ENCODE results near the gene ST7. TPM values are rescaled to one million over a fixed set of nuclear protein-coding genes. Genes with fewer than 3 reads are reported as not detected.
A peak's percentile ranks its signal among the peaks of the same experiment; 100 is the strongest.
"Not testable (repeated sequence)": the region's sequence is repeated elsewhere in the genome, so short reads cannot be mapped to it uniquely, and the experiment has no call there.

ST7 gene
- total and polyA plus RNA-seq, 5 donors from 2014 or later: 7.3 to 15.5 (median 9.9) TPM

GRCh38 chr7:116924741-116925140 is 28.6 kb upstream of the ST7 start:
- Mint-ChIP-seq H3K36me3 (peaks cover 8% of the 10 kb centered on the region), H3K27me3 (peaks cover 11% of the 10 kb centered on the region), H3K9me3 (no peaks in the 10 kb centered on the region), H3K4me1 (peaks cover 0 to 5% (median 0%) of the 10 kb centered on the region in 4 donors), H3K4me3 (no peak overlapping the region), H3K27ac (peak overlapping the region in 1 of 3 donors; percentile 48)
- Histone ChIP-seq H3K27me3 (ENCODE audit: control insufficient read depth, insufficient read depth, low read length) (no peaks in the 10 kb centered on the region), H3K27ac (ENCODE audit: insufficient read depth, low read length, poor library complexity, severe bottlenecking) (no peak overlapping the region), H3K4me3 (ENCODE audit: low read depth, low read length) (no peak overlapping the region), H3K4me1 (ENCODE audit: control insufficient read depth, insufficient read depth, low read length, poor library complexity, severe bottlenecking) (no peaks in the 10 kb centered on the region), H3K36me3 (ENCODE audit: control insufficient read depth, insufficient read depth, low read length) (no peaks in the 10 kb centered on the region), H3K9me3 (ENCODE audit: control insufficient read depth in 2 of 2, low read length in 2 of 2) (no peaks in the 10 kb centered on the region)
- ATAC-seq (ENCODE audit: low read depth in 2 of 2) (no peak), DNase-seq (no peak)

GRCh38 chr7:116929021-116929420 is 24.3 kb upstream of the ST7 start:
- Mint-ChIP-seq H3K27me3 (peaks cover 11% of the 10 kb centered on the region), H3K27ac (no peak overlapping the region), H3K4me3 (no peak overlapping the region), H3K4me1 (peaks cover 0 to 7% (median 3%) of the 10 kb centered on the region in 4 donors), H3K36me3 (no peaks in the 10 kb centered on the region), H3K9me3 (no peaks in the 10 kb centered on the region)
- ATAC-seq (ENCODE audit: low read depth in 2 of 2) (no peak), DNase-seq (no peak)
- H3K27me3 ChIP-seq (ENCODE audit: control insufficient read depth, insufficient read depth, low read length): peaks cover 1% of the 10 kb centered on the region
- H3K4me1 ChIP-seq (ENCODE audit: control insufficient read depth, insufficient read depth, low read length, poor library complexity, severe bottlenecking): peaks cover 5% of the 10 kb centered on the region
- no peak overlapping the region for H3K27ac ChIP-seq (ENCODE audit: insufficient read depth, low read length, poor library complexity, severe bottlenecking)
- no peaks in the 10 kb centered on the region for H3K36me3 ChIP-seq (ENCODE audit: control insufficient read depth, insufficient read depth, low read length)
- H3K4me3 ChIP-seq (ENCODE audit: low read depth, low read length): no peak overlapping the region
- H3K9me3 ChIP-seq (ENCODE audit: control insufficient read depth in 2 of 2, low read length in 2 of 2): no peaks in the 10 kb centered on the region

GRCh38 chr7:116929914-116930913 is 23.1 kb upstream of the ST7 start:
- Histone ChIP-seq H3K4me1 (ENCODE audit: control insufficient read depth, insufficient read depth, low read length, poor library complexity, severe bottlenecking) (peaks cover 5% of the 10 kb centered on the region), H3K36me3 (ENCODE audit: control insufficient read depth, insufficient read depth, low read length) (no peaks in the 10 kb centered on the region), H3K4me3 (ENCODE audit: low read depth, low read length) (peak overlapping the region; percentile 30), H3K27ac (ENCODE audit: insufficient read depth, low read length, poor library complexity, severe bottlenecking) (no peak overlapping the region), H3K9me3 (ENCODE audit: control insufficient read depth in 2 of 2, low read length in 2 of 2) (no peaks in the 10 kb centered on the region), H3K27me3 (ENCODE audit: control insufficient read depth, insufficient read depth, low read length) (peaks cover 1% of the 10 kb centered on the region)
- H3K36me3 Mint-ChIP-seq: no peaks in the 10 kb centered on the region
- H3K9me3 Mint-ChIP-seq: no peaks in the 10 kb centered on the region
- no peak overlapping the region for H3K27ac Mint-ChIP-seq
- ATAC-seq (ENCODE audit: low read depth in 2 of 2) (peak; percentile 84 to 89), DNase-seq (peak; percentile 62 to 74 (median 65))
- H3K27me3 Mint-ChIP-seq: peaks cover 17% of the 10 kb centered on the region
- H3K4me3 Mint-ChIP-seq: peak overlapping the region in 1 of 4 donors; percentile 48
- peaks cover 0 to 7% (median 3%) of the 10 kb centered on the region in 4 donors for H3K4me1 Mint-ChIP-seq

- Histone ChIP-seq H3K4me3 (ENCODE audit: low read depth, low read length) (no peak overlapping the region), H3K27me3 (ENCODE audit: control insufficient read depth, insufficient read depth, low read length) (peaks cover 4% of the 10 kb centered on the region), H3K27ac (ENCODE audit: insufficient read depth, low read length, poor library complexity, severe bottlenecking) (no peak overlapping the region), H3K36me3 (ENCODE audit: control insufficient read depth, insufficient read depth, low read length) (no peaks in the 10 kb centered on the region), H3K9me3 (ENCODE audit: control insufficient read depth in 2 of 2, low read length in 2 of 2) (no peaks in the 10 kb centered on the region), H3K4me1 (ENCODE audit: control insufficient read depth, insufficient read depth, low read length, poor library complexity, severe bottlenecking) (peaks cover 5% of the 10 kb centered on the region)
- Mint-ChIP-seq H3K9me3 (no peaks in the 10 kb centered on the region), H3K27ac (no peak overlapping the region), H3K4me3 (no peak overlapping the region), H3K36me3 (no peaks in the 10 kb centered on the region), H3K4me1 (peaks cover 0 to 7% (median 3%) of the 10 kb centered on the region in 4 donors), H3K27me3 (peaks cover 23% of the 10 kb centered on the region)
- DNase-seq: no peak
- no peak for ATAC-seq (ENCODE audit: low read depth in 2 of 2)
These were observed 20.7 kb upstream of the ST7 start for GRCh38 chr7:116932566-116932965.

GRCh38 chr7:116933465-116933864 is 19.8 kb upstream of the ST7 start:
- Histone ChIP-seq H3K36me3 (ENCODE audit: control insufficient read depth, insufficient read depth, low read length) (no peaks in the 10 kb centered on the region), H3K4me3 (ENCODE audit: low read depth, low read length) (no peak overlapping the region), H3K27ac (ENCODE audit: insufficient read depth, low read length, poor library complexity, severe bottlenecking) (no peak overlapping the region), H3K27me3 (ENCODE audit: control insufficient read depth, insufficient read depth, low read length) (peaks cover 4% of the 10 kb centered on the region), H3K9me3 (ENCODE audit: control insufficient read depth in 2 of 2, low read length in 2 of 2) (no peaks in the 10 kb centered on the region), H3K4me1 (ENCODE audit: control insufficient read depth, insufficient read depth, low read length, poor library complexity, severe bottlenecking) (peaks cover 5% of the 10 kb centered on the region)
- Mint-ChIP-seq H3K27ac (no peak overlapping the region), H3K4me1 (peaks cover 0 to 7% (median 3%) of the 10 kb centered on the region in 4 donors), H3K9me3 (no peaks in the 10 kb centered on the region), H3K27me3 (peaks cover 17% of the 10 kb centered on the region), H3K4me3 (no peak overlapping the region), H3K36me3 (no peaks in the 10 kb centered on the region)
- DNase-seq: no peak
- ATAC-seq (ENCODE audit: low read depth in 2 of 2): no peak

- no peaks in the 10 kb centered on the region for H3K9me3 Mint-ChIP-seq
- no peak overlapping the region for H3K27ac ChIP-seq (ENCODE audit: insufficient read depth, low read length, poor library complexity, severe bottlenecking)
- H3K27me3 Mint-ChIP-seq: peaks cover 17% of the 10 kb centered on the region
- peaks cover 5% of the 10 kb centered on the region for H3K4me1 ChIP-seq (ENCODE audit: control insufficient read depth, insufficient read depth, low read length, poor library complexity, severe bottlenecking)
- no peak overlapping the region for H3K4me3 ChIP-seq (ENCODE audit: low read depth, low read length)
- ATAC-seq (ENCODE audit: low read depth in 2 of 2): no peak
- H3K27ac Mint-ChIP-seq: no peak overlapping the region
- no peak overlapping the region for H3K4me3 Mint-ChIP-seq
- DNase-seq: no peak
- H3K9me3 ChIP-seq (ENCODE audit: control insufficient read depth in 2 of 2, low read length in 2 of 2): no peaks in the 10 kb centered on the region
- peaks cover 0 to 7% (median 3%) of the 10 kb centered on the region in 4 donors for H3K4me1 Mint-ChIP-seq
- no peaks in the 10 kb centered on the region for H3K36me3 ChIP-seq (ENCODE audit: control insufficient read depth, insufficient read depth, low read length)
- H3K36me3 Mint-ChIP-seq: no peaks in the 10 kb centered on the region
- peaks cover 4% of the 10 kb centered on the region for H3K27me3 ChIP-seq (ENCODE audit: control insufficient read depth, insufficient read depth, low read length)
These were observed 18.7 kb upstream of the ST7 start for GRCh38 chr7:116934580-116934979.

- H3K36me3 ChIP-seq (ENCODE audit: control insufficient read depth, insufficient read depth, low read length); H3K9me3 ChIP-seq (ENCODE audit: control insufficient read depth in 2 of 2, low read length in 2 of 2); H3K4me1 Mint-ChIP-seq; H3K4me1 ChIP-seq (ENCODE audit: control insufficient read depth, insufficient read depth, low read length, poor library complexity, severe bottlenecking); H3K27ac ChIP-seq (ENCODE audit: insufficient read depth, low read length, poor library complexity, severe bottlenecking); H3K4me3 Mint-ChIP-seq; H3K36me3 Mint-ChIP-seq; H3K27me3 ChIP-seq (ENCODE audit: control insufficient read depth, insufficient read depth, low read length); DNase-seq; H3K27ac Mint-ChIP-seq; ATAC-seq (ENCODE audit: low read depth in 2 of 2); H3K4me3 ChIP-seq (ENCODE audit: low read depth, low read length); H3K9me3 Mint-ChIP-seq: not testable (repeated sequence)
- peaks cover 22% of the 10 kb centered on the region for H3K27me3 Mint-ChIP-seq
These were observed 16.5 kb upstream of the ST7 start for GRCh38 chr7:116936844-116937243.

GRCh38 chr7:116938678-116939077 is 14.6 kb upstream of the ST7 start:
- Histone ChIP-seq H3K4me3 (ENCODE audit: low read depth, low read length) (no peak overlapping the region), H3K4me1 (ENCODE audit: control insufficient read depth, insufficient read depth, low read length, poor library complexity, severe bottlenecking) (no peaks in the 10 kb centered on the region), H3K27ac (ENCODE audit: insufficient read depth, low read length, poor library complexity, severe bottlenecking) (no peak overlapping the region), H3K36me3 (ENCODE audit: control insufficient read depth, insufficient read depth, low read length) (no peaks in the 10 kb centered on the region), H3K9me3 (ENCODE audit: control insufficient read depth in 2 of 2, low read length in 2 of 2) (no peaks in the 10 kb centered on the region), H3K27me3 (ENCODE audit: control insufficient read depth, insufficient read depth, low read length) (peaks cover 4% of the 10 kb centered on the region)
- DNase-seq (no peak), ATAC-seq (ENCODE audit: low read depth in 2 of 2) (no peak)
- Mint-ChIP-seq H3K4me3 (no peak overlapping the region), H3K27ac (no peak overlapping the region), H3K4me1 (no peaks in the 10 kb centered on the region), H3K9me3 (no peaks in the 10 kb centered on the region), H3K27me3 (peaks cover 22% of the 10 kb centered on the region), H3K36me3 (no peaks in the 10 kb centered on the region)

All from CD4-positive, CD25-positive, alpha-beta regulatory T cell (primary cell).